ENCODE results near the gene SLAMF7. TPM values are rescaled to one million over a fixed set of nuclear protein-coding genes. Genes with fewer than 3 reads are reported as not detected.

The SLAMF7 gene, protein sequence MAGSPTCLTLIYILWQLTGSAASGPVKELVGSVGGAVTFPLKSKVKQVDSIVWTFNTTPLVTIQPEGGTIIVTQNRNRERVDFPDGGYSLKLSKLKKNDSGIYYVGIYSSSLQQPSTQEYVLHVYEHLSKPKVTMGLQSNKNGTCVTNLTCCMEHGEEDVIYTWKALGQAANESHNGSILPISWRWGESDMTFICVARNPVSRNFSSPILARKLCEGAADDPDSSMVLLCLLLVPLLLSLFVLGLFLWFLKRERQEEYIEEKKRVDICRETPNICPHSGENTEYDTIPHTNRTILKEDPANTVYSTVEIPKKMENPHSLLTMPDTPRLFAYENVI
- 1.8 and 3.2 TPM in 2 replicates for total RNA-seq (2014; rRNA removed; shearing (Covaris generic))

DNA sequence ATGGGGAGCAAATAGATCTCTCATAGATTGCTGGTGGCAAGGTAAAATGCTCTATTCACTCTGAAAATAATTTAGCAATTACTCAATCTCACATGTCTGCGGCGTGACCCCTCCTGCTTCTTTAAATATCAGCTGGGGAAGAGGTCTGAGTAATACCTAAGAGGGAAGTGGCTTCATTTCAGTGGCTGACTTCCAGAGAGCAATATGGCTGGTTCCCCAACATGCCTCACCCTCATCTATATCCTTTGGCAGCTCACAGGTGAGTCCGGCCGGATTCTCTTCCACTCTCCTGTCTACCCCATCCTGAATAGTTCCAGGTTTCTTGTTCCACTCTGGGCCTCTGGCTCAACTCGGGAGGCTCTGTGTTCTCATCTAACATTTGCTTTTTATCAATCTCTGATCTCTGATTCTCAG lies at the start of gene SLAMF7:
Gene SLAMF7, plus strand, starts transcription at position 150 of the 414 bp plus-strand sequence. Its CDS starts 55 bp downstream, at position 205.

DNA sequence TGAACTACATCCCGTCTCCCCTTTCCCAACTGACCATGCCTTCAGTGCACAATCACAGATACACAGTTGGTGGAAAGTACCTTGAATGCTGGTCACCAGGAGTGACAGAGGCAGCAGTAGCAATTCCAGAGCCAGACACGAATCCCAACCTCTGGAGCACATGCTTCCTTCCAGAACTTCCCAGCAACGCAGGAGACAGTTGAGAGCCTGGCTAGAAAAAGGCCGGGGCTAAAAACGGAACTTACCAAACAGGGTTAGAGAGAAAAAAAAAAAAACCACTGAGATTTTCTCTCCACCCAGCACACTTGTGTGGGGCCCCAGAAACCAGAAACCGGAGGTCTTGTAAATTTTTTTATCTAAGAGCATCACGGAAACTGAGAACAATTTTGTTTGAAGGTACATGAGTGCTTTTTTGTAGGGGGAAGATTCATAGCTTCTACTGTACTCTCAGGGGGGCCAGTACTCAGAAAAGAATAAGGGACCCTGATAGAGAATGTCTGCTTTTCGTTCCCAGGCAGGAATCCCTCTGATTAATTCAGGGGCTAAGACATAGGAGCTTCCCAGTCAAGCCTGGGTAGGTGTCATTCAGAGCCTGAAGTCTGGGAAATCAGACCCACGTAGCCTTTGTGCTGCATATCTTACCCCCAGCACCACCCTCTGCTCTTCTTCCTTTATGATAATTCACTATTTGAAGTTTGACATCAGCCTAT lies 27.3 kb upstream of the SLAMF7 start, which contains the start of gene CD48:
Gene CD48, minus strand, starts transcription at position 221 of the 710 bp plus-strand sequence. Its CDS starts 59 bp downstream, at position 162.

DNA sequence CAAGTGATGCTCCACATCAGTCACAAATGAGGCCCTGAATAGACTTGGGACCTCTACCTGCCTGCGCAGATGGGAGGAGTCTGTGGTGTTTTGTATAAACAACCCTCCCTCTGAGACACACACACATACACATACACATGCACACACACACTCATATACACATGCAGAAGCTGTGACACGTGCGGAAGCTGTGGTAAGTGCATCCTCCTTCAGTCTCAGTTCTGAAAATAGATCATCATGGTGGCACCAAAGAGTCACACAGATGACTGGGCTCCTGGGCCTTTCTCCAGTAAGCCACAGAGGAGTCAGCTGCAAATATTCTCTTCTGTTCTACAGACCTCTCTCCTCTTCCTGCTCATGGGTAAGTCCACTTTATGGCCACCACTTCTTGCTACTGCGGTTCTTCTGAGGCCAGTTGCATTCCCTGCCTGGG lies 56.9 kb downstream of the SLAMF7 start, which contains the start of gene LY9:
Gene LY9, plus strand, starts transcription at position 224 of the 433 bp plus-strand sequence. Its CDS starts 14 bp downstream, at position 238.

Other genes starting within 250 kb of the SLAMF7 start
- gene SLAMF6, start 216.0 kb upstream of the SLAMF7 start, total RNA-seq (2014; rRNA removed; shearing (Covaris generic)), result not detected in 2 replicates
- gene CD84, start 159.8 kb upstream of the SLAMF7 start, total RNA-seq (2014; rRNA removed; shearing (Covaris generic)), result not detected in 2 replicates
- gene SLAMF1, start 92.2 kb upstream of the SLAMF7 start, total RNA-seq (2014; rRNA removed; shearing (Covaris generic)), result not detected in 2 replicates
- gene CD48, start 27.4 kb upstream of the SLAMF7 start, total RNA-seq (2014; rRNA removed; shearing (Covaris generic)), result not detected in 2 replicates
- gene LY9, start 56.9 kb downstream of the SLAMF7 start, total RNA-seq (2014; rRNA removed; shearing (Covaris generic)), result not detected in 2 replicates
- gene CD244, start 123.6 kb downstream of the SLAMF7 start, total RNA-seq (2014; rRNA removed; shearing (Covaris generic)), result not detected in 2 replicates
- not detected in 2 replicates for gene ITLN1, start 145.9 kb downstream of the SLAMF7 start, total RNA-seq (2014; rRNA removed; shearing (Covaris generic))
- gene ITLN2, start 215.6 kb downstream of the SLAMF7 start, total RNA-seq (2014; rRNA removed; shearing (Covaris generic)), result 0.15 TPM in 1 of 2 replicates, not detected in the other